ENCODE results near the gene DECR2. TPM values are rescaled to one million over a fixed set of nuclear protein-coding genes. Genes with fewer than 3 reads are reported as not detected.

DECR2 gene
- total and polyA plus RNA-seq, 9 of the 15 experiments (the other 6 are each of a cell fraction or from before 2014, with no cell fraction given), result 1.0 to 31.9 (median 10.3) TPM

GRCh38 chr16:424623-425081, 23.0 kb downstream of the DECR2 start (continued):
- TF ChIP-seq, protein P1, sequence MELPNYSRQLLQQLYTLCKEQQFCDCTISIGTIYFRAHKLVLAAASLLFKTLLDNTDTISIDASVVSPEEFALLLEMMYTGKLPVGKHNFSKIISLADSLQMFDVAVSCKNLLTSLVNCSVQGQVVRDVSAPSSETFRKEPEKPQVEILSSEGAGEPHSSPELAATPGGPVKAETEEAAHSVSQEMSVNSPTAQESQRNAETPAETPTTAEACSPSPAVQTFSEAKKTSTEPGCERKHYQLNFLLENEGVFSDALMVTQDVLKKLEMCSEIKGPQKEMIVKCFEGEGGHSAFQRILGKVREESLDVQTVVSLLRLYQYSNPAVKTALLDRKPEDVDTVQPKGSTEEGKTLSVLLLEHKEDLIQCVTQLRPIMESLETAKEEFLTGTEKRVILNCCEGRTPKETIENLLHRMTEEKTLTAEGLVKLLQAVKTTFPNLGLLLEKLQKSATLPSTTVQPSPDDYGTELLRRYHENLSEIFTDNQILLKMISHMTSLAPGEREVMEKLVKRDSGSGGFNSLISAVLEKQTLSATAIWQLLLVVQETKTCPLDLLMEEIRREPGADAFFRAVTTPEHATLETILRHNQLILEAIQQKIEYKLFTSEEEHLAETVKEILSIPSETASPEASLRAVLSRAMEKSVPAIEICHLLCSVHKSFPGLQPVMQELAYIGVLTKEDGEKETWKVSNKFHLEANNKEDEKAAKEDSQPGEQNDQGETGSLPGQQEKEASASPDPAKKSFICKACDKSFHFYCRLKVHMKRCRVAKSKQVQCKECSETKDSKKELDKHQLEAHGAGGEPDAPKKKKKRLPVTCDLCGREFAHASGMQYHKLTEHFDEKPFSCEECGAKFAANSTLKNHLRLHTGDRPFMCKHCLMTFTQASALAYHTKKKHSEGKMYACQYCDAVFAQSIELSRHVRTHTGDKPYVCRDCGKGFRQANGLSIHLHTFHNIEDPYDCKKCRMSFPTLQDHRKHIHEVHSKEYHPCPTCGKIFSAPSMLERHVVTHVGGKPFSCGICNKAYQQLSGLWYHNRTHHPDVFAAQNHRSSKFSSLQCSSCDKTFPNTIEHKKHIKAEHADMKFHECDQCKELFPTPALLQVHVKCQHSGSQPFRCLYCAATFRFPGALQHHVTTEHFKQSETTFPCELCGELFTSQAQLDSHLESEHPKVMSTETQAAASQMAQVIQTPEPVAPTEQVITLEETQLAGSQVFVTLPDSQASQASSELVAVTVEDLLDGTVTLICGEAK (IDR thresholded peaks at IDR 0.05), result 0 out of 2 replicates have a peak, but pooled peaks have one; percentile 9
- TF ChIP-seq, protein P1 (CRISPR knock-in tag; IDR thresholded peaks at IDR 0.05), result no peak

All from K562 (cell line).